Suprapubic skin (tissue), 4 donors: ENCODE results near the gene SMIM41.

ENCODE experiments used
- EP300 ChIP-seq: sonication (generic); formaldehyde crosslinking; IDR thresholded peaks from one replicate; pipeline ENCODE4 v1.6.1; 2017; ENCODE audit warnings: antibody characterized with exemption
- POLR2A ChIP-seq, 2 donors: fragments of 450-650 bp; IDR thresholded peaks; one replicate each; pipeline ENCODE4 v1.6.1; 2017; ENCODE audit warnings: antibody characterized with exemption in 2 of 2, mild to moderate bottlenecking in 2 of 2, moderate library complexity in 2 of 2
- POLR2AphosphoS5 ChIP-seq, 3 donors: sonication (generic); formaldehyde crosslinking; IDR thresholded peaks; one replicate each; pipeline ENCODE4 v1.6.1; 2017; ENCODE audit warnings: antibody characterized with exemption in 3 of 3
- TF ChIP-seq, protein P1 (sequence below), 2 donors: fragments of 200-600 bp in 1 of 2; fragments of 450-650 bp in 1 of 2; sonication (generic) in 1 of 2; IDR thresholded peaks; one replicate each; pipeline ENCODE4 v1.5.1; 2016 to 2019; ENCODE audit warnings: antibody characterized with exemption in 2 of 2, mild to moderate bottlenecking in 1 of 2, moderate library complexity in 1 of 2

DNA sequence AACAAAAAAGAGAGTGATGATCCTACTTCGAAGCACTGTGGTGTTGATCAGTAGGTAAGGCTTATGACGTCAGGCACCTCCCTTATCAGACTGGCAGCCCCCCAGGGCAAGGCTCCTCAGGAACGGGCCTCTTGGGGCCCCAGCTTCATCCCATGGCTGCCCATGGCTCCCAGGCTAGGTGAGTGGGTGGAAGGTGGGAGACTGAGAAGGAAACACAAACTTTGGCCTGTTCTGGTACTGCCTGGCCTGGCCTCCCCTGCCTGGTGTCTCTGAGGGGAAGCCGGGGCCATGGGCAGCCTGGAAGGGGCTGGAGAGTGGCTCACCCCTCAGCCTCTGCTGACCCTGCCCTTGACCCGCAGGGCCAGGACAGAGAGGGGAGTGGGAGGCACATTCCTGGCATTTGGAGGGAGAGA lies 73.4 kb downstream of the SMIM41 start:
- TF ChIP-seq, protein P1, sequence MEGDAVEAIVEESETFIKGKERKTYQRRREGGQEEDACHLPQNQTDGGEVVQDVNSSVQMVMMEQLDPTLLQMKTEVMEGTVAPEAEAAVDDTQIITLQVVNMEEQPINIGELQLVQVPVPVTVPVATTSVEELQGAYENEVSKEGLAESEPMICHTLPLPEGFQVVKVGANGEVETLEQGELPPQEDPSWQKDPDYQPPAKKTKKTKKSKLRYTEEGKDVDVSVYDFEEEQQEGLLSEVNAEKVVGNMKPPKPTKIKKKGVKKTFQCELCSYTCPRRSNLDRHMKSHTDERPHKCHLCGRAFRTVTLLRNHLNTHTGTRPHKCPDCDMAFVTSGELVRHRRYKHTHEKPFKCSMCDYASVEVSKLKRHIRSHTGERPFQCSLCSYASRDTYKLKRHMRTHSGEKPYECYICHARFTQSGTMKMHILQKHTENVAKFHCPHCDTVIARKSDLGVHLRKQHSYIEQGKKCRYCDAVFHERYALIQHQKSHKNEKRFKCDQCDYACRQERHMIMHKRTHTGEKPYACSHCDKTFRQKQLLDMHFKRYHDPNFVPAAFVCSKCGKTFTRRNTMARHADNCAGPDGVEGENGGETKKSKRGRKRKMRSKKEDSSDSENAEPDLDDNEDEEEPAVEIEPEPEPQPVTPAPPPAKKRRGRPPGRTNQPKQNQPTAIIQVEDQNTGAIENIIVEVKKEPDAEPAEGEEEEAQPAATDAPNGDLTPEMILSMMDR (IDR thresholded peaks at IDR 0.05): no peak
- TF ChIP-seq POLR2AphosphoS5 (IDR thresholded peaks at IDR 0.05) (no peak), EP300 (no peak), POLR2A (IDR thresholded peaks at IDR 0.05) (no peak)
